Stimulated activated CD4-positive, alpha-beta T cell treated with anti-CD3 and anti-CD28 coated beads, TNF-alpha, amount 100 ng/mL, for 4 hours (primary cell): ENCODE data around the gene CWC15.
"Not testable (repeated sequence)": the region's sequence is repeated elsewhere in the genome, so short reads cannot be mapped to it uniquely, and the experiment has no call there.

Source experiments
- DNase-seq, 3 experiments: peaks; one replicate each; pipeline ENCODE4 v3.0.0-alpha.2; 2020; ENCODE audit warnings: low read depth in 3 of 3

The CWC15 gene

GRCh38 chr11:94913718-94914394 lies 59.5 kb downstream of the CWC15 start:
- not testable (repeated sequence) for DNase-seq

DNA sequence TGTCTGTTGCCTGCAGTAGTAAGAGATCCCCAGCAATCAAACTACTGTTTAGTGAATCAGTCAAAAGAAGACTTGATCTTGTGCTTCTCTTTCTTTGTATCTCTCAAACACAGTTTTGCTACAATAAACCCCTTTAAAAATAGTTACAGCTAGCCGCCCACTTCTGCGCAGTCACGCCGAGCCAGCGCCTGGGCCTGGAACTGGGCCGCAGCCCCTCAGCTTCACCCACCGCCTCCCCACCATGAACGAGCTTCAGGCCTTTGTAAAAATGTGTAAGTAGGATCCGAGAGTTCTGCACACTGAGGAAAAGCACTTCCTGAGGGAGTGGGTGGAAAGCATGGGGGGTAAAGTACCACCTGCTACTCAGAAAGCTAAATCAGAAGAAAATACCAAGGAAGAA lies 60.5 kb downstream of the CWC15 start:
- DNase-seq = no peak
